ENCODE results near the gene ARHGEF40. TPM values are rescaled to one million over a fixed set of nuclear protein-coding genes. Genes with fewer than 3 reads are reported as not detected.

The ARHGEF40 gene
- polyA plus RNA-seq, 10 donors = 51.4 to 83.0 (median 61.7) TPM

GRCh38 chr14:21057803-21058675 is 12.1 kb upstream of the ARHGEF40 start, which contains the start of gene RNASE8:
RNASE8 (plus strand) TSS chr14:21057822; CDS start chr14:21057893, 71 bp downstream.
- no peak for DNase-seq

GRCh38 chr14:21058903-21059302 is 11.2 kb upstream of the ARHGEF40 start:
- DNase-seq = no peak

GRCh38 chr14:21059842-21060613 is 10.1 kb upstream of the ARHGEF40 start:
- no peak for DNase-seq

- no peak for DNase-seq
These were observed 9.3 kb upstream of the ARHGEF40 start for GRCh38 chr14:21060614-21061346.

GRCh38 chr14:21061347-21061668 is 8.8 kb upstream of the ARHGEF40 start:
- no peak for DNase-seq

- DNase-seq = peak; percentile 44 to 79 (median 60)
These were observed 6.6 kb upstream of the ARHGEF40 start for GRCh38 chr14:21063479-21063878.

- DNase-seq = no peak
These were observed 3.1 kb upstream of the ARHGEF40 start for GRCh38 chr14:21066882-21067502.

GRCh38 chr14:21068521-21069387 is 1.4 kb upstream of the ARHGEF40 start:
- DNase-seq = peak; percentile 72 to 85 (median 76)

- peak; percentile 47 to 94 (median 86) for DNase-seq
These were observed 569 bp upstream of the ARHGEF40 start for GRCh38 chr14:21069388-21070082.

- peak; percentile 40 to 88 (median 64) for DNase-seq
These were observed 613 bp downstream of the ARHGEF40 start for GRCh38 chr14:21070610-21071224.

GRCh38 chr14:21071225-21072030 is 1.3 kb downstream of the ARHGEF40 start:
- peak; percentile 94 to 97 (median 95) for DNase-seq

- peak; percentile 64 to 82 (median 65) for DNase-seq
These were observed 1.9 kb downstream of the ARHGEF40 start for GRCh38 chr14:21072031-21072473.

GRCh38 chr14:21072781-21073339 is 2.8 kb downstream of the ARHGEF40 start:
- no peak for DNase-seq

- no peak for DNase-seq
These were observed 3.8 kb downstream of the ARHGEF40 start for GRCh38 chr14:21073921-21074320.

GRCh38 chr14:21074398-21075272 is 4.5 kb downstream of the ARHGEF40 start:
- no peak for DNase-seq

- DNase-seq = no peak
These were observed 5.8 kb downstream of the ARHGEF40 start for GRCh38 chr14:21075719-21076437.
